NCI-H510A (cell line): ENCODE results near the gene CFAP46.

Experiments
- DNase-seq: peaks from one replicate; lab custom pipeline; 2025; lab: John Stamatoyannopoulos, UW

CFAP46 gene

GRCh38 chr10:132942101-132943057 is at the start of gene CFAP46:
TSS of gene CFAP46 (minus strand) at chr10:132942570. CDS start at chr10:132942484, 86 bp downstream.
- no peak for DNase-seq

- DNase-seq: no peak
Observed at GRCh38 chr10:132991706-132992432, 49.5 kb upstream of the CFAP46 start.

- DNase-seq: no peak
Observed at GRCh38 chr10:132990684-132991545, 48.5 kb upstream of the CFAP46 start.

GRCh38 chr10:132989476-132990415 is 47.4 kb upstream of the CFAP46 start:
- DNase-seq: no peak

DNA sequence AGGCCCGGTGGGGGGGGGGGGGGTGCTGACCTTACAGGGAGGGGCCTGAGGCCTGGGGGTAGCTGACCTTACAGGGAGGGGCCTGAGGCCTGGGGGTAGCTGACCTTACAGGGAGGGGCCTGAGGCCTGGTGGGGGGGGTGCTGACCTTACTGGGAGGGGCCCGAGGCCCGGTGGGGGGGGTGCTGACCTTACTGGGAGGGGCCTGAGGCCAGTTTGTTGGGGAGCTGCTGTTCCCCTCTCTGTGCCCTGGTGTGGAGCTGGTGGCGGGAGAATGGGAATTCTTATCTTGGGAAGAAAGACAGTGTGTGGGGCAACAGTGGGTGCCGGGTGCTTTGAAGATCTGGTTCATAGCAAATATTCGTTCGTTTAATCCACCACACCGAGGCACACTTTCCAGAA is 46.6 kb upstream of the CFAP46 start:
- DNase-seq: no peak

- no peak for DNase-seq
Observed at GRCh38 chr10:132987671-132988571, 45.6 kb upstream of the CFAP46 start.

DNA sequence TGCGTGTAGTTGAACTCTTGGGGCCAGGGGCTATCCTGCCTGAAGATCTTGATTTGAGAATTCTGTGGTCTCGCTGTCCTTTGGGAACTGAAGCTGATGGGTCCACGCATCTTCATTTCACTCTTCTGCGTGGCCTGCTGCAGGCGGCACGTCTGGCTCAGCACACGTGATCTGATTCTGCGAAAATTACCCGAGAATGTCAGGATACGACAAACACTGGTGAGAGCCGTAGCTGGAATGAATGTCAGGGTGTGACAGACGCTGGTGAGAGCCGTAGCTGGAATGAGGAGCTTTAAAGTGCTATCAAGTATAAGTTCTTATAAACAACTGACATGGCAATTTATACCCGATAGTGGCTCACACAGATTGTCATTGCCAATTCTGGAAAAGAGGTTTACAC is 44.6 kb upstream of the CFAP46 start:
- DNase-seq: no peak

DNA sequence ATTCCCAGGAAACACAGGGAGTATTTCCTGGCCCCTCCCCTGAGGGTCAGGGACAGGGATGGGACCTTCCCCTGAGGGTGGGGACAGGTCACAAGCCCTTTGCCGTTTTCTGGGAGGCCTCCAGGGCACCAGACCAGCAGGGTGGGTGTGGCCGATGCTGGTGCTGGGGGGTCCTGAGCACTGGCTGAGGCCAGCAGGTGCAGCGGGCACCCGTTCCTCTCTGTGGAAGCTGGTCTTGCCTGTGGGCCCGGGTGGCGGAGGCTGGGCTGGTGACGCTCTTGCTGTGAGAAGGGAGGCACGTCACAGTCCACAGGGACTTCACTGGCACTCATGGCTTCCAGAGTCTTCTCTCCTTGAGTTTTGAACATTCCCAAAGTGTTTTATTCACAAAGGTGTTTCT is 44.2 kb upstream of the CFAP46 start:
- DNase-seq: no peak

- no peak for DNase-seq
Observed at GRCh38 chr10:132986076-132986475, 43.7 kb upstream of the CFAP46 start.

- DNase-seq: no peak
Observed at GRCh38 chr10:132985546-132985900, 43.2 kb upstream of the CFAP46 start.

DNA sequence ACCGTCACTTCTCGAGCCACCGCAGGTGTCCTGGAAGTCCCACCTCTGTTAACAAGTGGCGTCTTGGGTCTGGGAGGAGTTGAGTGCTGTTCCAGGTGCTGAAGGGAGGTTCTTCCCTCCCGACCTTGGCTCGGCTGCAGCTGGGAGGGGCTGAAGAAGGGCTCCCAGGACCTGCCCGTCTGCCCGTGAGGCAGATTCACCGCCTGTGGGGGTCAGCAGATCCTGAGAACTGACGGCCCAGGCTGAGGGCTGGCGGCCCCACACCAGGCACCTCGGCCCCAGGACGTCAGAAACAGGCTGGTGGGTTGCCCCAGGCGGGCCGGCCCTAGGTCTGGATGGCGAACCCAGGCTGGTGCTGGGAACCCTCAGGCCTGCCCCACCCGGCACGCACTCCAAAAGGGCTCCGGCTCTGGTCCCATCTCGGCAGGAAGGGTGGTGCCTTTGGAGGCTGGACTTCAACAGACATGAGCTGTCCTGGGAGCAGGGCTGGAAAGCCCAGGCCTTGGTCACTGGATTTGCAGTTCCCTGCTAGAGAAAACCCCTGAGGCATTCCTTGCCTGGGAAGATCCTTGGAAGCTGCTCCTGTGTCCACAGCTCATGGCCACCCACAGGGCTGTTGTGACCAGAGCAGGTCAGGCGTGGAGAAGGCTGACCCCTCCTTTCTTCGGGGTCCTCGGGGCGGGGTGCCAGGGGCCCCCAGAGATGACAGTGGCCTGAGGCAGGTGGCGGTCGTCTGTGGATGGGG is 42.6 kb upstream of the CFAP46 start:
- no peak for DNase-seq

GRCh38 chr10:132984008-132984295 is 41.6 kb upstream of the CFAP46 start:
- no peak for DNase-seq

- no peak for DNase-seq
Observed at GRCh38 chr10:132983252-132984007, 41.1 kb upstream of the CFAP46 start.

- no peak for DNase-seq
Observed at GRCh38 chr10:132982301-132982989, 40.1 kb upstream of the CFAP46 start.

DNA sequence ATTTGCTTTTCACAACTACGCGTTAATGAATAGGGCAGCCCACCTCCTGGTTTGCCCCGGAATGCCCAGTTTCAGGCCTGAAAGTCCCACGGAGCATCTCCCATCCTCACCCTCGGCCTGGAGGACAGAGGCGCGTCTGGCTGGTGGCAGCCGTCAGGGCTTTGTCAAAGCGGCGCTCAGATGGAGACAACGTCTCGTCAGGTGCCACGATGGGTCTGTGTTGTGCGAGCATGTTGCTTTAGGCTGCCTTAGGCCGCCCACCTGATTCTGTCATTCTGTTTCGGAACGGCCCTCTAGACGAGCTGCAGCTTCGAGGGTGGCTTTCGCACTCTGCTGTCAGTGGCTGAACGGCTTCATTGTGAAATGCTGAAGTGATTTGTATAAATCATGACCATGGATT is 39.4 kb upstream of the CFAP46 start:
- DNase-seq: no peak

DNA sequence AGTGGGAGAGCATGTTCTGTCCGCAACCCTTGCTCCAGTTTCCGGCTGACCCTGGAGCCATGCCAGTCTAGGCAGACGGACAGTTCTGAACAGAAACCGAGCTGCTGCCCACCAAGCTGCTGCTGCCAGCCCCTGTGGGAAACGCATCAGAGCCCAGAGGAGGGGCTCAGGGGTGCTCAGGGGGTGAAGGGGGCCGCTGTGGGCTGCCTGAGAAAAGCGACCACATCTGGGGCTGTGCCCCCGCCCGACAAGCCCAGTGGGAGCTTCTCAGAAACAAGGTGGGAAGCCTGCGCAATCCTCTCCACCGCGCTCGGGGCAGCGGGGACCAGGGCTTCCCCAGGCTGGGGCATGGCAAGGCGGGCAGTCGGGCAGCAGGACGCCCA is 38.8 kb upstream of the CFAP46 start:
- DNase-seq: no peak

DNA sequence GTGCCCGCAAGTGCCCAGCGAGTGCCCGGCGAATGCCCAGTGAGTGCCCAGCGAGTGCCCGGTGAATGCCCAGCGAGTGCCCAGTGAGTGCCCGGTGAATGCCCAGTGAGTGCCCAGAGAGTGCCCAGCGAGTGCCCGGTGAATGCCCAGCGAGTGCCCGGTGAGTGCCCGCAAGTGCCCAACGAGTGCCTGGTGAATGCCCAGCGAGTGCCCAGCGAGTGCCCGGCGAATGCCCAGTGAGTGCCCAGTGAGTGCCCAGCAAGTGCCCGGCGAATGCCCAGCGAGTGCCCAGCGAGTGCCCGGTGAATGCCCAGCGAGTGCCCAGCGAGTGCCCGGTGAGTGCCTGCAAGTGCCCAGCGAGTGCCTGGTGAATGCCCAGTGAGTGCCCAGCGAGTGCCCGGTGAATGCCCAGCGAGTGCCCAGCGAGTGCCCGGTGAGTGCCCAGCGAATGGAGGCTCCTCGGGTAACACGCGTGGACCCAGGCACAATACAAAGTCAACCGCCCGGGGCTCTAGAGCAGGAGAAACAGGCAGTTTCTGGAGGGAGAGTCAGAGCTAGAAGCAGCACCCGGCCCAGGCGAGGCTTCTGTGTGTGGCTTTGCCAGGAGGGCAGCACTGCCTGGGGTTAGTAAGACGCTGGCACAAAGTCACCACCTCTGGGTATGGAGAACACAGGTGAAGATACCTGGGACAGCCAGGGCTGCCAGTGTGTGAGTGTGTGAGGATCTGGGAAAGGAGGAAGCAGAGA is 38.2 kb upstream of the CFAP46 start:
- no peak for DNase-seq
